HPDE6-E6E7 (cell line): ENCODE measurements around the gene HOXB9.

Experiments used
- DNase-seq: peaks from one replicate; pipeline ENCODE4 v3.0.0; 2011; ENCODE audit warnings: missing footprints; ENCODE audit errors: extremely low spot score

HOXB9 gene

GRCh38 chr17:48624544-48625494 is 1.3 kb downstream of the HOXB9 start:
- DNase-seq, result no peak

- no peak for DNase-seq
These were observed 2.0 kb downstream of the HOXB9 start for GRCh38 chr17:48624118-48624517.

- DNase-seq, result no peak
These were observed 2.6 kb downstream of the HOXB9 start for GRCh38 chr17:48623583-48623982.

GRCh38 chr17:48622857-48623256 is 3.3 kb downstream of the HOXB9 start:
- no peak for DNase-seq

GRCh38 chr17:48621410-48622392 is 4.5 kb downstream of the HOXB9 start:
- no peak for DNase-seq

- no peak for DNase-seq
These were observed 5.6 kb downstream of the HOXB9 start for GRCh38 chr17:48620461-48621139.

GRCh38 chr17:48619826-48620449 is 6.2 kb downstream of the HOXB9 start:
- DNase-seq, result no peak

- peak; percentile 92 for DNase-seq
These were observed 7.8 kb downstream of the HOXB9 start for GRCh38 chr17:48618256-48618896.

GRCh38 chr17:48617471-48618255 is 8.5 kb downstream of the HOXB9 start:
- DNase-seq, result no peak

- no peak for DNase-seq
These were observed 9.3 kb downstream of the HOXB9 start for GRCh38 chr17:48616717-48617470.

- DNase-seq, result no peak
These were observed 10.0 kb downstream of the HOXB9 start for GRCh38 chr17:48615963-48616716.

GRCh38 chr17:48615047-48615962 is 10.9 kb downstream of the HOXB9 start, which contains the start of gene HOXB8:
Gene HOXB8 (minus strand): TSS chr17:48615292. CDS start chr17:48614704, 588 bp downstream.
- no peak for DNase-seq

GRCh38 chr17:48613862-48614694 is 12.1 kb downstream of the HOXB9 start:
- DNase-seq, result no peak

GRCh38 chr17:48612854-48613691 is 13.1 kb downstream of the HOXB9 start:
- DNase-seq, result no peak

GRCh38 chr17:48612456-48612853 is 13.7 kb downstream of the HOXB9 start:
- DNase-seq, result no peak
